Endothelial cell of umbilical vein (primary cell): Measurements from ENCODE around the gene ZNF396. TPM values are rescaled to one million over a fixed set of nuclear protein-coding genes. Genes with fewer than 3 reads are reported as not detected.

Experiments
- BruUV-seq: library from RNA; stranded (reverse); fragments of 400-500 nt; replicated peaks from 2 replicates; lab custom pipeline; 2021; lab: Mats Ljungman, UMichigan
- CTCF ChIA-PET: fragments of 300-600, 350-600 bp; sonication (Branson Sonifier 250); formaldehyde crosslinking; loops from one replicate; lab custom pipeline; 2021; ENCODE audit warnings: antibody characterized with exemption, inconsistent platforms; lab: Charles Lee
- POLR2A ChIA-PET: fragments of 300-600, 350-600 bp; sonication (Branson Sonifier 250); formaldehyde crosslinking; loops from one replicate; lab custom pipeline; 2021; ENCODE audit warnings: antibody characterized with exemption, inconsistent platforms; lab: Charles Lee
- DNase-seq: peaks from one replicate; pipeline ENCODE4 v3.0.0-alpha.2; 2011; ENCODE audit warnings: low read depth, low spot score
- FAIRE-seq: peaks from 2 replicates; lab custom pipeline; 2011; peaks lifted over from hg19 to GRCh38; lab: Jason Lieb, UNC
- H2AFZ ChIP-seq: 2 replicates; pipeline ENCODE4 v1.6.0; 2012; ENCODE audit warnings: low read depth, low read length, control low read depth, inconsistent platforms
- H3K27ac ChIP-seq: 2 replicates; pipeline ENCODE4 v1.5.1; 2011; ENCODE audit warnings: low read depth, mild to moderate bottlenecking, control low read depth, low read length, moderate library complexity; ENCODE audit not compliant: insufficient read depth
- H3K27me3 ChIP-seq, 2 experiments: 2 replicates each; pipeline versions ENCODE4 v1.6.0 to v1.6.1; 2011; ENCODE audit warnings: low read length in 2 of 2, mixed read lengths in 1 of 2; ENCODE audit not compliant: control insufficient read depth in 2 of 2, insufficient read depth in 2 of 2
- H3K36me3 ChIP-seq, 2 experiments: 2 replicates in 1 of 2; 3 replicates in 1 of 2; pipeline ENCODE4 v1.5.1; 2011; ENCODE audit warnings: low read length in 2 of 2, mild to moderate bottlenecking in 1 of 2, moderate library complexity in 1 of 2; ENCODE audit not compliant: control insufficient read depth in 2 of 2, insufficient read depth in 2 of 2; ENCODE audit errors: extremely low read depth in 1 of 2
- H3K4me1 ChIP-seq: 3 replicates; pipeline ENCODE4 v1.5.1; 2011; ENCODE audit warnings: mild to moderate bottlenecking, low read length; ENCODE audit not compliant: control insufficient read depth, insufficient read depth; ENCODE audit errors: extremely low read depth
- H3K4me2 ChIP-seq: 2 replicates; pipeline ENCODE4 v1.6.1; 2011; ENCODE audit warnings: low read length, control low read depth, mixed read lengths; ENCODE audit not compliant: insufficient read depth
- H3K4me3 ChIP-seq, 3 experiments: fragments of 200-600 bp in 1 of 3; sonication (generic), shearing (Covaris generic) in 1 of 3; replicated peaks in 1 of 3; 2 replicates each; pipeline ENCODE4 v1.5.1; 2011 to 2016; ENCODE audit warnings: control low read depth in 3 of 3, low read length in 3 of 3, mild to moderate bottlenecking in 2 of 3, inconsistent platforms in 1 of 3, low read depth in 1 of 3, moderate library complexity in 1 of 3; ENCODE audit not compliant: insufficient read depth in 1 of 3
- H3K79me2 ChIP-seq: 2 replicates; pipeline ENCODE4 v1.6.0; 2012; ENCODE audit warnings: low read length, inconsistent platforms; ENCODE audit not compliant: control insufficient read depth, insufficient read depth
- H3K9ac ChIP-seq: replicated peaks from 2 replicates; pipeline ENCODE3; 2011; ENCODE audit warnings: low read length, control low read depth; ENCODE audit not compliant: insufficient read depth; ENCODE audit errors: extremely low read depth
- H3K9me1 ChIP-seq: replicated peaks from 3 replicates; pipeline ENCODE4 v1.6.0; 2011; ENCODE audit warnings: mild to moderate bottlenecking, low read length; ENCODE audit not compliant: control insufficient read depth, insufficient read depth; ENCODE audit errors: extremely low read depth
- H3K9me3 ChIP-seq: replicated peaks from 2 replicates; pipeline ENCODE4 v1.5.1; 2012; ENCODE audit warnings: low read length, inconsistent platforms; ENCODE audit not compliant: control insufficient read depth, insufficient read depth
- H4K20me1 ChIP-seq: replicated peaks from 2 replicates; pipeline ENCODE3; 2011; ENCODE audit warnings: mild to moderate bottlenecking, low read length; ENCODE audit not compliant: control insufficient read depth, insufficient read depth; ENCODE audit errors: extremely low read depth
- CTCF ChIP-seq, 2 donors: IDR thresholded peaks; 1 replicate in 1 of 2; 2 replicates in 1 of 2; pipeline ENCODE4 v1.5.1; 2011; ENCODE audit warnings: low read length in 2 of 2, mild to moderate bottlenecking in 2 of 2, moderate library complexity in 2 of 2, control low read depth in 1 of 2, inconsistent platforms in 1 of 2, low read depth in 1 of 2; ENCODE audit not compliant: insufficient read depth in 1 of 2; ENCODE audit errors: extremely low read depth in 1 of 2
- EZH2 ChIP-seq: IDR thresholded peaks from 2 replicates; pipeline ENCODE4 v1.6.1; 2012; ENCODE audit warnings: borderline replicate concordance, low read depth, mild to moderate bottlenecking, moderate library complexity, low read length, inconsistent platforms; ENCODE audit not compliant: severe bottlenecking
- FOS ChIP-seq: IDR thresholded peaks from 2 replicates; pipeline ENCODE4 v1.6.1; 2011; ENCODE audit warnings: mild to moderate bottlenecking, low read length, moderate library complexity, borderline replicate concordance; ENCODE audit not compliant: insufficient read depth
- GATA2 ChIP-seq: IDR thresholded peaks from 2 replicates; pipeline ENCODE4 v1.7.0; 2011; ENCODE audit warnings: low read depth, mild to moderate bottlenecking, moderate library complexity, mixed read lengths, low read length; ENCODE audit not compliant: insufficient read length, insufficient read depth
- JUN ChIP-seq: IDR thresholded peaks from 2 replicates; pipeline ENCODE4 v1.6.1; 2011; ENCODE audit warnings: borderline replicate concordance, low read depth; ENCODE audit not compliant: insufficient read length, insufficient read depth
- MAX ChIP-seq: IDR thresholded peaks from 2 replicates; pipeline ENCODE4 v1.6.1; 2011; ENCODE audit not compliant: insufficient read depth, insufficient read length
- MYC ChIP-seq: IDR thresholded peaks from one replicate; pipeline ENCODE4 v1.6.1; 2011; ENCODE audit warnings: mild to moderate bottlenecking, low read depth, low read length
- POLR2A ChIP-seq: IDR thresholded peaks from 2 replicates; pipeline ENCODE4 v1.6.1; 2012; ENCODE audit warnings: low read depth, mild to moderate bottlenecking, control low read depth, low read length
- POLR2AphosphoS5 ChIP-seq: IDR thresholded peaks from 2 replicates; pipeline ENCODE4 v1.6.1; 2012; ENCODE audit warnings: low read depth, mild to moderate bottlenecking, control low read depth, low read length, moderate library complexity; ENCODE audit not compliant: insufficient read depth
- dilution Hi-C: fragments of 300-500 bp; cut with MboI; formaldehyde crosslinking; loops from one replicate; pipeline ENCODE4 v1.15.0; 2019; ENCODE audit warnings: low sequenced_read_pairs; ENCODE audit not compliant: extremely low pct_ligation_motif_present
- intact Hi-C: fragments of 100-400 bp; cut with micrococcal nuclease; formaldehyde crosslinking; loops from one replicate; pipeline ENCODE4 v1.10.0; 2022
- polyA plus RNA-seq, 4 experiments: library from polyadenylated mRNA; depleted of rRNA in 3 of 4; stranded (reverse) in 3 of 4; unstranded in 1 of 4; fragments of >200 nt; gene quantifications; 2 replicates each; pipeline versions ENCODE4 v1.2.1 to v1.2.3, GENCODE V29; 2011 to 2012; ENCODE audit warnings: missing spikeins in 1 of 4
- total RNA-seq: library from RNA; stranded (reverse); gene quantifications from 2 replicates; pipeline ENCODE4 v1.2.3, GENCODE V29; 2021

ZNF396 gene
- total and polyA plus RNA-seq, 2 donors (not counting 3 experiments of a cell fraction or from before 2014, with no cell fraction given), result 0.28 to 0.44 TPM

- CTCF ChIA-PET, result interaction anchor here (1.5 kb wide), 1 partner anchor 10 kb away, joined by 6 read pairs; no protein-coding TSS in a partner anchor
- TF ChIP-seq POLR2AphosphoS5 (no peak), EZH2 (no peak), JUN (no peak)
- intact Hi-C loops (no loop called here), dilution Hi-C loops (no loop called here)
- no TSS peak for BruUV-seq
- no peaks in the 10 kb centered on the region for H3K9me3 ChIP-seq
- POLR2A ChIA-PET, result no interaction called here
- H3K4me1 ChIP-seq, result peaks cover 7% of the 10 kb centered on the region
- H2AFZ ChIP-seq, result peak overlapping the region; percentile 93
- H3K4me3 ChIP-seq, result peak overlapping the region; percentile 60 to 70 (median 62)
- no peaks in the 10 kb centered on the region for H4K20me1 ChIP-seq
- peaks cover 5% of the 10 kb centered on the region in 2 experiments for H3K27me3 ChIP-seq
- DNase-seq, result no peak
- H3K9me1 ChIP-seq, result no peaks in the 10 kb centered on the region
- H3K4me2 ChIP-seq, result peak overlapping the region; percentile 86
- H3K9ac ChIP-seq, result peak overlapping the region; percentile 12
- H3K79me2 ChIP-seq, result no peaks in the 10 kb centered on the region
- FAIRE-seq, result no peak
- no peak overlapping the region for H3K27ac ChIP-seq
- H3K36me3 ChIP-seq, result no peaks in the 10 kb centered on the region
These were observed 770 bp downstream of the ZNF396 start for GRCh38 chr18:35376393-35376741.

- DNase-seq (no peak), FAIRE-seq (no peak)
- H3K4me1 ChIP-seq, result peaks cover 7% of the 10 kb centered on the region
- H3K4me2 ChIP-seq, result no peak overlapping the region
- H3K36me3 ChIP-seq, result no peaks in the 10 kb centered on the region
- dilution Hi-C loops, result no loop called here
- H3K9ac ChIP-seq, result no peak overlapping the region
- no peaks in the 10 kb centered on the region for H3K9me1 ChIP-seq
- no peaks in the 10 kb centered on the region for H3K9me3 ChIP-seq
- BruUV-seq, result no TSS peak
- no peak overlapping the region for H2AFZ ChIP-seq
- no peaks in the 10 kb centered on the region for H4K20me1 ChIP-seq
- ChIA-PET CTCF (interaction anchor here (2.1 to 2.4 kb wide), 2 partner anchors 12 to 19 kb away, joined by 10 to 13 read pairs; no protein-coding TSS in a partner anchor), POLR2A (no interaction called here)
- H3K27ac ChIP-seq, result no peak overlapping the region
- TF ChIP-seq GATA2, result no peak
- no peak for TF ChIP-seq POLR2AphosphoS5
- TF ChIP-seq JUN, result no peak
- TF ChIP-seq CTCF (IDR thresholded peaks at IDR 0.05; ENCODE audit: extremely low read depth in 1 of 2, insufficient read depth in 1 of 2, low read depth in 1 of 2, low read length in 2 of 2), result no peak
- no peak for TF ChIP-seq EZH2
- TF ChIP-seq MAX, result no peak
- no peak for TF ChIP-seq POLR2A
- TF ChIP-seq FOS, result no peak
- no peak for TF ChIP-seq MYC
- no peak overlapping the region for H3K4me3 ChIP-seq
- H3K27me3 ChIP-seq, result peaks cover 5% of the 10 kb centered on the region in 2 experiments
- no peaks in the 10 kb centered on the region for H3K79me2 ChIP-seq
- intact Hi-C loops, result no loop called here
These were observed 2.4 kb downstream of the ZNF396 start for GRCh38 chr18:35374708-35375107.
